T-helper 22 cell (primary cell): ENCODE results near the gene SRGAP1.
"Not testable (repeated sequence)": the region's sequence is repeated elsewhere in the genome, so short reads cannot be mapped to it uniquely, and the experiment has no call there.

Experiments
- DNase-seq: peaks from one replicate; pipeline ENCODE4 v3.0.0-alpha.2; 2020; ENCODE audit warnings: low read depth

Gene SRGAP1

GRCh38 chr12:64122154-64122553, 277.7 kb downstream of the SRGAP1 start:
- DNase-seq, result no peak

- DNase-seq, result no peak
These were observed 278.5 kb downstream of the SRGAP1 start for GRCh38 chr12:64122995-64123394.

GRCh38 chr12:64123448-64123847, 278.9 kb downstream of the SRGAP1 start:
- no peak for DNase-seq

GRCh38 chr12:64124511-64125197, 280.2 kb downstream of the SRGAP1 start:
- DNase-seq, result no peak

GRCh38 chr12:64125913-64126312, 281.4 kb downstream of the SRGAP1 start:
- no peak for DNase-seq

GRCh38 chr12:64127811-64128210, 283.3 kb downstream of the SRGAP1 start:
- no peak for DNase-seq

GRCh38 chr12:64128366-64128765, 283.9 kb downstream of the SRGAP1 start:
- no peak for DNase-seq

- not testable (repeated sequence) for DNase-seq
These were observed 286.0 kb downstream of the SRGAP1 start for GRCh38 chr12:64130476-64130875.

- DNase-seq, result not testable (repeated sequence)
These were observed 287.0 kb downstream of the SRGAP1 start for GRCh38 chr12:64131456-64131855.

- DNase-seq, result not testable (repeated sequence)
These were observed 288.2 kb downstream of the SRGAP1 start for GRCh38 chr12:64132672-64133071.

- DNase-seq, result no peak
These were observed 292.6 kb downstream of the SRGAP1 start for GRCh38 chr12:64137117-64137516.

- DNase-seq, result no peak
These were observed 294.5 kb downstream of the SRGAP1 start for GRCh38 chr12:64139021-64139420.

- no peak for DNase-seq
These were observed 297.9 kb downstream of the SRGAP1 start for GRCh38 chr12:64142382-64142781.

GRCh38 chr12:64142784-64143183, 298.3 kb downstream of the SRGAP1 start:
- DNase-seq, result no peak

GRCh38 chr12:64145226-64145625, 300.7 kb downstream of the SRGAP1 start:
- DNase-seq, result no peak

GRCh38 chr12:64147011-64147631, 302.6 kb downstream of the SRGAP1 start:
- DNase-seq, result no peak

- DNase-seq, result no peak
These were observed 303.4 kb downstream of the SRGAP1 start for GRCh38 chr12:64147875-64148274.

- DNase-seq, result no peak
These were observed 310.2 kb downstream of the SRGAP1 start for GRCh38 chr12:64154677-64155076.

- DNase-seq, result no peak
These were observed 312.6 kb downstream of the SRGAP1 start for GRCh38 chr12:64157110-64157509.

- no peak for DNase-seq
These were observed 315.7 kb downstream of the SRGAP1 start for GRCh38 chr12:64160021-64160710.

GRCh38 chr12:64160711-64161060, 316.2 kb downstream of the SRGAP1 start:
- no peak for DNase-seq

GRCh38 chr12:64166606-64167005, 322.1 kb downstream of the SRGAP1 start:
- DNase-seq, result not testable (repeated sequence)

- DNase-seq, result not testable (repeated sequence)
These were observed 322.5 kb downstream of the SRGAP1 start for GRCh38 chr12:64167041-64167440.
